Smooth muscle cell of the brain vasculature (primary cell): Measurements from ENCODE around the gene RBMXL2.

ENCODE experiments used
- DNase-seq: peaks from one replicate; pipeline ENCODE4 v3.0.0-alpha.2; 2012; ENCODE audit warnings: low read depth, low spot score

Gene RBMXL2

GRCh38 chr11:7088921-7089320 is at the start of gene RBMXL2:
RBMXL2 (plus strand) TSS chr11:7088998; CDS start chr11:7089121, 123 bp downstream.
- no peak for DNase-seq

GRCh38 chr11:7046474-7047175 is 42.2 kb upstream of the RBMXL2 start:
- no peak for DNase-seq

- no peak for DNase-seq
Observed at GRCh38 chr11:7050191-7050590, 38.6 kb upstream of the RBMXL2 start.

- DNase-seq = no peak
Observed at GRCh38 chr11:7056828-7057513, 31.8 kb upstream of the RBMXL2 start.

GRCh38 chr11:7057641-7058040 is 31.2 kb upstream of the RBMXL2 start:
- DNase-seq = no peak

- no peak for DNase-seq
Observed at GRCh38 chr11:7060868-7061267, 27.9 kb upstream of the RBMXL2 start.

DNA sequence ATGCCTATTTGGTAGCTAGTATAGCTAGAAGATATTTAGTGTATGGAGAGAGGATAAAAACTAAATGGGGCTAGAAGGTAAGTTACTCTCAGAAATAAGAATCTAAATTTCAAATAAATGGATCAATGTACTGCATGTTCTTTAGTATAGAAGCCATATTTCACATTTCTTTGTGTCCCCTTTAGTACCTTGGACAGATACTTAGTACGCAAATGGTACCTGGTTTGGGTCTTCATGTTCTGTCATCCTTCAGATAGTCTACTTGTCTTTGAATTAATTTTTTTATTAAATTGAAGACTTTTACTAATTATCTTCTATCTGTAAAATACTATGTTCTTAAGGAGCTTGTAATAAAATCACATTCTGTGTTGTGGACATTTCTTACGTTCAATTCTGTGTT is 26.3 kb upstream of the RBMXL2 start:
- no peak for DNase-seq

- DNase-seq = no peak
Observed at GRCh38 chr11:7072401-7073028, 16.3 kb upstream of the RBMXL2 start.

DNA sequence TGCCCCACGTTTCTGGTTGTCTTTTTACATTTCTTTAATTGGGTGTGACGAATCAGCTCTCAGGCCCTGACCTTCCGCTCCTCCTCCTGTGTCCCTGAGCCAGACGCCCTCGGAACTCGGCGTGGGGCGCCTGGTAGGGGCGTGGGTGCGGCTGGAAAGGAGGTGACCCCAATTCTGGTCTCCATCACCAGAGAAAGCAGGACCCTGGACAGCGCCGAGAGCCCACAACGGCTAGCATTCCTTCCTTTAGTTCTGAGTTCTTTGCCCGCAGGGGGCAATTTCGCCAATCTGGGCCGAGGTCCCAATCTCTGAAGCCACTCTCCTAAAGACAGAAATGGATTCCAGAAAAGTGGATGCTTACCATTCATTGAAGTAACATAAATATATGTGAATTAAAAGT is 11.7 kb upstream of the RBMXL2 start:
- no peak for DNase-seq

- no peak for DNase-seq
Observed at GRCh38 chr11:7079545-7080135, 9.2 kb upstream of the RBMXL2 start.

DNA sequence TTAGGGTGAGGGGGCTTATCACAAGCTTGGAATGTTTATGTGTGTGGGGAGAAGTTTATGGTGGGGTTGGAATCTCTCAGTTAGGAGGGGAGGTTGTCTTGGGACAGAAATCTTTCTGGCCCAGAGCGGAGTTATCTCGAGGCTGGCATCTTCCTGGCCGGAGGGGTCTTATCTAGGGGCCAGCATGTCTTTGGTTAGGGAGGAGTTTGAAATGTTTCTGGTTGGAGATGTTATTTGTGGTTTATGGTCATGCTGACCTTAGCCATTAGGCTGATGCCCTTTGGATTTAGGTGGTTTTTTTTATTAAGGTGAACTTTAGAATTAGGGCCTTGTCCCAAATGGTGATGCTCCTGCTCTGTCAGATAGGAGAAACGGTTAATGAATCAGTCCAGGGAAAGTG is 7.9 kb upstream of the RBMXL2 start:
- no peak for DNase-seq

DNA sequence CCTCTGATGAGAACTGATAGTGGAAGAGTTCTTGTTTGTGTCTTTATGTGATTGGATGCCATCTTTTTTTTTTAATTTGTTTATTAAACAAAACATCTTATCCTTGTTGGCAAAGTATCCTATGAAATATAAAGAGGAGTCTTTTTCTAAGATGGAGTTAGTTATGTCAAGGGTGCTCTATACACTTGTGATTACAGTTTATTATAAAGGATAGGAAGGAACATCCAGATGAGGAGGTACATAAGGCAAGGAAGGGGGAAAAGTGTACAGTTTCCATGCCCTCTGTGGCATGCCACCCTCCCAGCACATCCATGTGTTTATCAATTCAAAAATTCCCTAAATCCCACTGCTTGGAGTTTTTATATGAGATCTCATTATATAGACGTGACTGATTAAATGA is 7.4 kb upstream of the RBMXL2 start:
- DNase-seq = no peak

DNA sequence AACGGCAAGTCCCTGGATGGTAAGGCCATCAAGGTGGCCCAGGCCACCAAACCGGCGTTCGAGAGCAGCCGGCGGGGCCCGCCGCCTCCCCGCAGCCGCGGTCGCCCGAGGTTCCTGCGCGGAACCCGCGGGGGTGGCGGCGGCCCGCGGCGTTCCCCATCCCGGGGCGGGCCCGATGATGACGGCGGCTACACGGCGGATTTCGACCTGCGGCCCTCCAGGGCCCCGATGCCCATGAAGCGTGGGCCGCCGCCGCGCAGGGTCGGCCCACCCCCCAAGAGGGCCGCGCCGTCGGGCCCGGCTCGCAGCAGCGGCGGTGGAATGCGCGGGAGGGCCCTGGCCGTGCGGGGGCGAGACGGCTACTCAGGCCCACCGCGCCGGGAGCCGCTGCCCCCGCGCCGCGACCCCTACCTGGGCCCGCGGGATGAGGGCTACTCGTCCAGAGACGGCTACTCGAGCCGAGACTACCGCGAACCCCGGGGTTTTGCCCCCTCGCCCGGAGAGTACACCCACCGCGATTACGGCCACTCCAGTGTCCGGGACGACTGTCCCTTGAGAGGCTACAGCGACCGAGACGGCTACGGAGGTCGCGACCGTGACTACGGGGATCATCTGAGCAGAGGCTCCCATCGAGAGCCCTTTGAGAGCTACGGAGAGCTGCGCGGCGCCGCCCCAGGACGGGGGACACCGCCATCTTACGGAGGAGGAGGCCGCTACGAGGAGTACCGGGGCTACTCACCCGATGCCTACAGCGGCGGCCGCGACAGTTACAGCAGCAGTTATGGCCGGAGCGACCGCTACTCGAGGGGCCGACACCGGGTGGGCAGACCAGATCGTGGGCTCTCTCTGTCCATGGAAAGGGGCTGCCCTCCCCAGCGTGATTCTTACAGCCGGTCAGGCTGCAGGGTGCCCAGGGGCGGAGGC is 792 bp downstream of the RBMXL2 start:
- DNase-seq = no peak

GRCh38 chr11:7098235-7098832 is 9.5 kb downstream of the RBMXL2 start:
- DNase-seq = peak; percentile 20

DNA sequence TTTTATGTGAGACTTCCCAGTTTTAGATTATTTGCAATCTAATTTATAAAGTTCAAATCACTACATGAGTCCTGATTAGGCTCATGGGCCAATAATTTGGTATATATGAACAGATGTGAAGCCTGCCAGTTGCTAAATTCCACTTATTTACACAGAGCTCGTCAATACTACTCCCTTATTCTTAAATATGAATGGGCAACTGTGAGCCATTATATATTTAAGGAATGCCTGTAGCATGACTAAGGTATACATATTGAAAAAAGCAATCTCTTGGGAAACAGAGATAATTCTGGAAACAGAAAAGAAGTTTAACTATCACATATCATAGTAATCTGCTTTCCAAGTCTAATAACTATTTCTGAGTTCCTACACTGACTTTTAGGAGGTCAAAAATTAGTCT is 27.0 kb downstream of the RBMXL2 start:
- no peak for DNase-seq

GRCh38 chr11:7116370-7116769 is 27.6 kb downstream of the RBMXL2 start:
- no peak for DNase-seq

DNA sequence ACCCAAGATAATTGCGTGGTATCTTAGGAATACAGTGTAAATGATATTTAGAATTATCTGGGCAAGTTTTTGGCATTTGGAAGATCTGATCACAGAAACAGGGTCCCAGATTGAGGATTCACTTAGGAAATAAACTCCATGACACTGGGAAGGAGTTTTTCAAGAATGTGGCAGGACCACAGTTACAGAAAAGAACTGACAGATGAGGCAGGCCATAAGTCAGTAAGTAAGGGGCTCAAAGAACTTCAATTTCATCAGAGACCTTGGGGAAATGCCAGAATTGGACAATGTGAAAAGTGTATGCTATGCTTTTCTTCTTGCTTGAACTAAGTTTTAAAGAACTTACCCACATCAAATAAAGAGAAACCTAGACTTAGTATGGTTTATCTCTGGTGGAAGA is 49.3 kb downstream of the RBMXL2 start:
- no peak for DNase-seq
